Endodermal cell (in vitro differentiated cells): ENCODE measurements around the gene JARID2. TPM values are rescaled to one million over a fixed set of nuclear protein-coding genes. Genes with fewer than 3 reads are reported as not detected.

ENCODE experiments used
- DNase-seq: peaks from one replicate; pipeline ENCODE4 v3.0.0-alpha.2; 2017
- H3K27ac ChIP-seq: 2 replicates; pipeline ENCODE4 v1.5.1; 2013; ENCODE audit warnings: mild to moderate bottlenecking, low read depth, low read length, moderate library complexity
- H3K27me3 ChIP-seq: 2 replicates; pipeline ENCODE4 v1.6.1; 2013; ENCODE audit warnings: mild to moderate bottlenecking, low read length, moderate library complexity; ENCODE audit not compliant: insufficient read depth, control insufficient read depth, poor library complexity, severe bottlenecking
- H3K36me3 ChIP-seq: 2 replicates; pipeline ENCODE4 v1.7.0; 2013; ENCODE audit warnings: mild to moderate bottlenecking, low read length, moderate library complexity; ENCODE audit not compliant: control insufficient read depth, insufficient read depth
- H3K4me1 ChIP-seq: one replicate; pipeline ENCODE4 v1.7.0; 2013; ENCODE audit warnings: low read length; ENCODE audit not compliant: control insufficient read depth, insufficient read depth
- H3K4me3 ChIP-seq: 2 replicates; pipeline ENCODE4 v1.5.1; 2013; ENCODE audit warnings: mild to moderate bottlenecking, low read length, moderate library complexity
- H3K9ac ChIP-seq: 2 replicates; pipeline ENCODE4 v1.6.1; 2013; ENCODE audit warnings: mild to moderate bottlenecking, low read length, moderate library complexity; ENCODE audit not compliant: poor library complexity, severe bottlenecking; ENCODE audit errors: extremely low read depth
- H3K9me3 ChIP-seq: 2 replicates; pipeline ENCODE4 v1.6.1; 2013; ENCODE audit warnings: mild to moderate bottlenecking, low read length, moderate library complexity; ENCODE audit not compliant: control insufficient read depth
- H3K27ac Mint-ChIP-seq: 2 replicates; pipeline ENCODE4 v1.8.0; 2020; ENCODE audit warnings: mixed read lengths
- H3K27me3 Mint-ChIP-seq: 2 replicates; pipeline ENCODE4 v1.8.0; 2021; ENCODE audit warnings: mild to moderate bottlenecking, mixed read lengths; ENCODE audit not compliant: insufficient read depth
- H3K36me3 Mint-ChIP-seq: 2 replicates; pipeline ENCODE4 v1.8.0; 2020; ENCODE audit warnings: low read depth, mixed read lengths
- H3K4me1 Mint-ChIP-seq: 2 replicates; pipeline ENCODE4 v1.8.0; 2020; ENCODE audit warnings: mixed read lengths
- H3K4me3 Mint-ChIP-seq: 2 replicates; pipeline ENCODE4 v1.8.0; 2020; ENCODE audit warnings: mild to moderate bottlenecking, moderate library complexity, mixed read lengths
- H3K9me3 Mint-ChIP-seq: 2 replicates; pipeline ENCODE4 v1.8.0; 2020; ENCODE audit warnings: mild to moderate bottlenecking, mixed read lengths
- CTCF ChIP-seq: fragments of 200-600 bp; sonication (generic); conservative IDR thresholded peaks from 2 replicates; pipeline ENCODE4 v1.5.0; 2021; ENCODE audit warnings: antibody characterized with exemption, mild to moderate bottlenecking
- WGBS, 2 experiments: methylation state at CpG; one replicate each; pipeline versions ENCODE4 v1.1.5 to v1.1.7; 2013; ENCODE audit warnings: missing lambda C conversion rate in 2 of 2, mixed read lengths in 1 of 2; ENCODE audit not compliant: insufficient coverage in 1 of 2, insufficient read length in 1 of 2; 5-methylcytosine and 5-hydroxymethylcytosine counted together
- total RNA-seq, 2 donors: library from RNA; stranded (reverse); fragmentation: NEBNext Ultra II Directional in 1 of 2; extraction: Animal tissue kit (Norgen Biotek cat#: 25700) in 1 of 2; gene quantifications; 2 replicates in 1 of 2; 3 replicates in 1 of 2; pipeline ENCODE4 v1.2.1, GENCODE V29; 2021

Gene JARID2
- total RNA-seq, 2 donors from 2014 or later, result 42.5 to 77.0 TPM

- H3K4me1 ChIP-seq, result peaks cover 32% of the 10 kb centered on the region
- 89 to 96% methylated on average over 3 to 4 of the region's 4 CpGs for WGBS, 2 experiments
- Mint-ChIP-seq H3K4me3 (no peak overlapping the region), H3K36me3 (peaks cover 12% of the 10 kb centered on the region), H3K4me1 (peaks cover 50% of the 10 kb centered on the region), H3K27ac (no peak overlapping the region), H3K27me3 (peaks cover 44% of the 10 kb centered on the region), H3K9me3 (no peaks in the 10 kb centered on the region)
- no peak overlapping the region for H3K27ac ChIP-seq
- no peaks in the 10 kb centered on the region for H3K27me3 ChIP-seq
- DNase-seq, result no peak
- no peaks in the 10 kb centered on the region for H3K9me3 ChIP-seq
- H3K36me3 ChIP-seq, result peaks cover 20% of the 10 kb centered on the region
- H3K9ac ChIP-seq, result no peak overlapping the region
- TF ChIP-seq CTCF, result no peak
- H3K4me3 ChIP-seq, result no peak overlapping the region
Observed at GRCh38 chr6:15462256-15462655, 216.4 kb downstream of the JARID2 start.

- Histone ChIP-seq H3K27ac (no peak overlapping the region), H3K4me3 (no peak overlapping the region), H3K36me3 (peaks cover 20% of the 10 kb centered on the region), H3K9ac (no peak overlapping the region), H3K4me1 (peaks cover 28% of the 10 kb centered on the region), H3K27me3 (no peaks in the 10 kb centered on the region), H3K9me3 (no peaks in the 10 kb centered on the region)
- Mint-ChIP-seq H3K9me3 (no peaks in the 10 kb centered on the region), H3K27me3 (peaks cover 40% of the 10 kb centered on the region), H3K4me3 (no peak overlapping the region), H3K27ac (no peak overlapping the region), H3K4me1 (peaks cover 43% of the 10 kb centered on the region), H3K36me3 (peaks cover 12% of the 10 kb centered on the region)
- no peak for TF ChIP-seq CTCF
- 97% methylated on average over 3 to 8 of the region's 8 CpGs for WGBS, 2 experiments
- peak; percentile 20 for DNase-seq
Observed at GRCh38 chr6:15462717-15463525, 217.1 kb downstream of the JARID2 start.

- Histone ChIP-seq H3K27ac (no peak overlapping the region), H3K9ac (no peak overlapping the region), H3K36me3 (peaks cover 29% of the 10 kb centered on the region), H3K27me3 (no peaks in the 10 kb centered on the region), H3K4me1 (peaks cover 19% of the 10 kb centered on the region), H3K4me3 (no peak overlapping the region), H3K9me3 (no peaks in the 10 kb centered on the region)
- peaks cover 32% of the 10 kb centered on the region for H3K4me1 Mint-ChIP-seq
- 82 to 100% methylated on average over 2 to 5 of the region's 5 CpGs for WGBS, 2 experiments
- H3K9me3 Mint-ChIP-seq, result no peaks in the 10 kb centered on the region
- DNase-seq, result peak; percentile 83
- no peak overlapping the region for H3K27ac Mint-ChIP-seq
- peaks cover 28% of the 10 kb centered on the region for H3K27me3 Mint-ChIP-seq
- no peak overlapping the region for H3K4me3 Mint-ChIP-seq
- H3K36me3 Mint-ChIP-seq, result peaks cover 22% of the 10 kb centered on the region
- TF ChIP-seq CTCF, result peak; percentile 93
Observed at GRCh38 chr6:15464211-15464725, 218.4 kb downstream of the JARID2 start.
